Measurements from ENCODE around the gene GLUD1.
"Not testable (repeated sequence)": the region's sequence is repeated elsewhere in the genome, so short reads cannot be mapped to it uniquely, and the experiment has no call there.

GLUD1 gene

DNA sequence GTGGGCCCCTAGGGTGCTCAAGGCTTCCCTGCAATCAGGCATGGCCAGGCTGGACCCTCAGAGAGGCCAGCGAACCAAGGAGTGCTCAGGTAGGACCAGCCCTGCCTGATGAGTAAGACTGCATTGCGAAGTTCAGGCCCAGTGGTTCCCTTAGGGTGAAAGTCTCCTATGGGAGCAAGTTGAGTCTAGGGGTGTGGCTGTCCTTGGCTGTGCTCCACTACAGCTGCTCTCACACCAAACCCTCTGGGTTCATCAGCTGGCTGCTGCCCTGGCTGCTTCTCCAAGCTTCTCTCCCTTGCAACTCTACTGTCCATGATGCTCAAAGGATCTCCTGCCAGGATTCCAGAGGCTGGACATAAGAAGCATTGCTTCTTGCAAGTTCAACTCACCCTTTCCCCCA lies 55.9 kb downstream of the GLUD1 start:
- no peak for DNase-seq

DNA sequence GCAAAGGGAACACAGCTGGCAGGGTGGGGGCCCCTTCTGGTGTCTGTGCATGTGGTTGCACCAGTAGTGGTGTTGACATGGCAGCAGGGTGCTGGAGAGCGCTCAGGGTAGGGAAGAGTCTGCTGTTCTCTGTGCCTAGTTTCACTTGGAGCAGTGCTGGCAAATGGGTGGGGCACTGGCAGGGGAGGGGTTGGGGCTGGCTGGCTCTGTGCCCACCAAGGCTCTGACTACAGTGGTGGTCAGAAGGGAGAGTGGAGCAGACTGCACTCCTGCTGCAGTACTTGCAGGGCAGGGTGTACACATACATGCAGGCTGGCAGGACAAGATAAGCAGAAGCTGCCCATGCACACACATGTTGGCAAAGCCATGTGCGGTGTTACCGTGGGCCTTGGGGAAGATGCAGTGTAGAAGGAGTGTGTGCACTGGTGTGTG lies 56.3 kb downstream of the GLUD1 start:
- no peak for DNase-seq

DNA sequence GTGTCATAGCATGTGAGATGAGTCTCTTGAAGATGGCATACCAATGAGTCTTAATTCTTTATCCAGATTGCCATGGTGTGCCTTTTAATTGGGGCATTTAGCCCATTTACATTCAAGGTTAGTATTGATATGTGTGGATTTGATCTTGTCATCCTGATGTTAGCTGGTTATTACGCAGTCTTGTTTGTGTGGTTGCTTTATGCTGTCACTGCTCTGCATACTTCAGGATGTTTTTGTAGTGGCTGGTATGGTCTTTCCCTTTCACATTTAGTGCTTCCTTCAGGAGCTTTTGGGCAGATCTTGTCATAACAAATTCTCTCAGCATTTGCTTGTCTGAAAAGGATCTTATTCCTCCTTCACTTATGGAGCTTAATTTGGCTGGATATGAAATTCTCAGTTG lies 58.0 kb downstream of the GLUD1 start:
- DNase-seq, result no peak

DNA sequence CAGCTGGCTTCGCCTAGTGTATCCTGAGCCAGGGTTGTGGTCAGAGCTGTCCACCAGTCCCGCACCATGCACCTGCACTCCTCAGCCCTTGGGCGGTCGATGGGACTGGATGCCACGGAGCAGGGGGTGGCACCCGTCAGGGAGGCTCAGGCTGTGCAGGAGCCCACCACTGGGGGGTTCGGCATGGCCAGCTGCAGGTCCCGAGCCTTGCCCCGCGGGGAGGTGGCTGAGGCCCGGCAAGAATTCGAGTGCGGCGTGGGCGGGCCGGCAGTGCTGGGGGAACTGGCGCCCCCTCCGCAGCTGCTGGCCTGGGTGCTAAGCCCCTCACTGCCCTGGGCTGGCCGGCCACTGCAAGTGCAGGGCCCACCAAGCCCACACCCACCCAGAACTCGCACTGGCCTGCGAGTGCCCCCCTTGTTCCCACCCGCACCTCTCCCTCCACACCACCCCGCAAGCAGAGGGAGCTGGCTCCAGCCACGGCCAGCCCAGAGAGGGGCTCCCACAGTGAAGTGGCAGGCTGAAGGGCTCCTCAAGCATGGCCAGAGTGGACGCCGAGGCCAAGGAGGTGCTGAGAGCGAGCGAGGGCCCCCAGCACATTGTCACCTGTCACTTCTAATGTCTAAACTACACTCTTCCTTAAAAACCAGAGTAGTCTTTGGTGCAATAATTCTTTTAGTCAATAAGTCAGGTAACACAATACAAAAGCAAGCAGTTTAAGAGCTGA lies 63.6 kb downstream of the GLUD1 start:
- DNase-seq, result no peak

DNA sequence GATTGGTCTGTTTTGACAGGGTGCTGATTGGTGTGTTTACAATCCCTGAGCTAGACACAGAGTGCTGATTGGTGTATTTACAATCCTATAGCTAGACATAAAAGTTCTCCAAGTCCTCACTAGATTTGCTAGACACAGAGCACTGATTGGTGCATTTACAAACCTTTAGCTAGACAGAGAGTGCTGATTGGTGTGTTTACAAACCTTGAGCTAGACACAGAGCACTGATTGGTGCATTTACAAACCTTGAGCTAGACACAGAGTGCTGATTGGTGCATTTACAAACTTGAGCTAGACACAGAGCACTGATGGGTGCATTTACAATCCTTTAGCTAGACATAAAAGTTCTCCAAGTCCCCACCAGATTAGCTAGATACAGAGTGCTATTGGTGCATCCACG lies 64.2 kb downstream of the GLUD1 start:
- DNase-seq, result not testable (repeated sequence)

DNA sequence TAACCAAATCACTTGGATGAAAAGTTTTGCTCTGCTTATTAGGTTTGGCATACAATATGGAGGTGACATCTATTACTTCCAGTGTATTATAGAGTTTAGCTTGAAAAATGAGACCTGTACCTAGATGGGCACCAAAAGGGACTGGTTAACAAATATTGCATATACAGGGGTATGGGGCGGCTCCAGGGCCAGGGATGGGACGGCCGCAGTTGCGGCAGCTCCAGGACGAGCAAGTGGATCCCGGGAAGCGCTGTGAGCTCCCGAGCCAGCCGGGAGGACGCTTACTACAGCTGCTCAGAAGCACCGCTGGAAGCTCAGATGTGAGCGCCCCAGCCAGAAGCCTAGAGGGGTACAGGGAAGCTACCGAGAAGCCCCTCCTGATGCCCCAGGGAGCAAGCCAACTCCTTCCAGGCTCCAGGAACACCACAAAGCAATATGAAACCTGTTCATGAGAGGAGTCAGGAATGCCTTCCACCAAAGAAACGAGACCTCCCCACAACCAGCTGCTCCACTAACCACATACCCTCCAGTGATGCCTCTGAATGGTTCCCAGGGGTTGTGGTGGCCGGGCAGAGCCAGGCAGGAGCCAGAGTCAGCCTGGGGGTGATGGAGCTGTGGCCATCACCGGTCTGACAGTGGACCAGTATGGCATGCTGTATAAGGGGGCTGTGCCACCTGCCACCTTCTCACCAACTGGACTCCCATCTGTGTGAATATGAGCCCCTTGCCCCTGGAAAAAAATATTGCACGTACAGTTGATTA lies 67.7 kb downstream of the GLUD1 start:
- DNase-seq, result not testable (repeated sequence)

DNA sequence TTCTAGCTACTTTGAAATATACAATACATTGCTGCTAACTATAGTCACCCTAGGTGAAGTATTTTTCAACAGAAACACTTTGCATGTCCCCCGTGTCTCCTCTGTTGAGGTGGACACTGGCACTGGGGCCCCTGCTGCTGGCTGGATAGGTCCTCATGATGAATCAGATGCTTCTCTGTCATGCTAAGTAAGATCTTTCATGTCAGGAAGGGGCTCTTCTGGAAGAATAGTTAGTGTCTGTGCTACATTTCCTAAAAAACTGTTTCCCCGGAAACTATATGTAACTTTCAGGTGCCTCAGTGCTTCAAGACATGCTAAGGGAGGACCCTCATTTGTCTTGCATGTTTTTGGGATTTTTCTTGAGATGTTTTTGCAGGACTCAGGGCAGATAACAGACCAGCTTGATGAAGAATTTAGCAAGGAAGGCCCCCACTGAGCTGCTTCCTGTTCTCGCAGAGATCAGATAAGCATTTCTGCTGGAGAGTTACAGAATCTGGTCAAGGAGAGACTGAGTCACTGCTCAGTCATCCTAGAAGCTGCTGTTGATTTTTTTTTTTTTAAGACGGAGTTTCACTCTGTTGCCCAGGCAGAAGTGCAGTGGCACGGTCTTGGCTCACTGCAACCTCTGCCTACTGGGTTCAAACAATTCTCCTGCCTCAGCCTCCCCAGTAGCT lies 69.2 kb downstream of the GLUD1 start:
- DNase-seq, result not testable (repeated sequence)

DNA sequence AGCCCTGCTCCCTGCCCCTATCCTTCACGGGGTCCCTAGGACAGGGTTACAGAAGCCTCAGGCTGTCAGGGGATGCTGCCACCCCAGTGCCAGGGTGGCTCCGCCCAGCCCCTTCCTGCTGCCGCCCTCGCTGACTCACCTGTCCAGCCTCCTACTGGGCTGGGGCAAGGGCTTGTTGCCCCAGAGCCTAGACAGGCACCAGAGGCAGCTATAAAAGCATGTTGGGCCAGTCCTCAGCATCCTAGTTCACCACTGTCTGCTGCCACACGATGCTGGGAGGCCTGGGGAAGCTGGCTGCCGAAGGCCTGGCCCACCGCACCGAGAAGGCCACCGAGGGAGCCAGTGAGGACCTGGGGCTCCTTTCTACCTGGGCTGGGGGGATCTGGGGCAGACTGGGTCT lies 74.6 kb downstream of the GLUD1 start, which contains the start of gene FAM25A:
Gene FAM25A (plus strand): TSS at position 239 of the 400 bp plus-strand sequence. CDS start 31 bp downstream, at position 270.
- DNase-seq, result not testable (repeated sequence)

DNA sequence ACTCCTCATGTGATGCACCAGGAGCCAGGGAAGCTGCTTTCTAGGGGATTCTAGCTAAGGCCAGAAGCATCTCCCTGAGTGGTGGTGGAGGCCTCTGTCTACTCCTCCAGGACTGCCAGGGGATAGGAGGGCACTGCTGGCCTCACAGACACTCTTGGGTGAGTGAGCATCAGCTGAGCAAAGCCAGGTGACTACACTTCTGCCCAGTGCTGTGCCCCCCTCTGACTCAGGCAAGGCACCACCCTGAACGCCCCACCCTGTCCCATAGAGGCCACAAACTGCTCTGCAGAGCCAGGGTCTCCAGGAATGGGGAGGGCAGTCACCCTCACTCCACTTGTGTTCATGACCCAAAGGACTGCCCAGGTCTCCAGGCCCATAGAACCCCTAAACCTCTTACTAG lies 75.1 kb downstream of the GLUD1 start:
- not testable (repeated sequence) for DNase-seq

DNA sequence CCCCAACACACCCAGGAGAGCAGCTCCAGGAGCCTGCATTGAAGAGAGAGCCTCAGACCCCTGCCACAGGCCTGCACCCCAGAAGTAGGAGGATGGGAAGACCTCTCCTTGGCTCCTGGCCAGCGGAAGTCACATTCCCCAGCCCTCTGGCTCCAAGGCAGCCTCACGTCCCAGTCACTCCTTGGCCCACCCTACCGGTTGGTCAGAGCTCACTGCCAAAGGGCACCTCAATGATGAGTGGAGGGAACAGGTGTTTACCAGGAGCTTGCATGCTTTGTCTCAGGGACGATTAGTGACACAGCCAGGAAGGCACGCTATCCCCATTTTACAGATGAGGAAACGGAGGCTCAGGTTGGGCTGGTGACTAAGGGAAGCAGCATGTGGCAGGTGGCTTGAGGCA lies 75.6 kb downstream of the GLUD1 start:
- not testable (repeated sequence) for DNase-seq

DNA sequence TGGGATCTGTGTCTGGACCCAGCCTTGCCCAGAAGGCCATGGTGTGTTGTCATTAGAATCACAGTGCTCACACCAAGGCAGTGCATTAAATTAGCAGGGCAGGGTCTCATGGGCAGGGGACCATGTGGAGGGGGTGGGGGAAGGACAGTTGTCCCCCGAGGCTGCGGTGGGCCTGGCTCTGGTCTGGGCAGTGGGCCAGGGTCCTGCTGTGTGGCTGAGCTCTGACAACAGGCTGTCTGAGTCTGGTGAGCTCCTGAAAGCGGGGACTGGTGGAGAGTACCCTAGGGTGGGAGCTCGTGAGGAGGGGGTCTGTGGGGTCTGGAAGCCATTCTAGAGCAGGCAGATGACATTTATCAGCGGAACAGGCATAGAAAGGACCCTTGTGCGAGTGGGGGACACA lies 76.5 kb downstream of the GLUD1 start:
- DNase-seq, result not testable (repeated sequence)

DNA sequence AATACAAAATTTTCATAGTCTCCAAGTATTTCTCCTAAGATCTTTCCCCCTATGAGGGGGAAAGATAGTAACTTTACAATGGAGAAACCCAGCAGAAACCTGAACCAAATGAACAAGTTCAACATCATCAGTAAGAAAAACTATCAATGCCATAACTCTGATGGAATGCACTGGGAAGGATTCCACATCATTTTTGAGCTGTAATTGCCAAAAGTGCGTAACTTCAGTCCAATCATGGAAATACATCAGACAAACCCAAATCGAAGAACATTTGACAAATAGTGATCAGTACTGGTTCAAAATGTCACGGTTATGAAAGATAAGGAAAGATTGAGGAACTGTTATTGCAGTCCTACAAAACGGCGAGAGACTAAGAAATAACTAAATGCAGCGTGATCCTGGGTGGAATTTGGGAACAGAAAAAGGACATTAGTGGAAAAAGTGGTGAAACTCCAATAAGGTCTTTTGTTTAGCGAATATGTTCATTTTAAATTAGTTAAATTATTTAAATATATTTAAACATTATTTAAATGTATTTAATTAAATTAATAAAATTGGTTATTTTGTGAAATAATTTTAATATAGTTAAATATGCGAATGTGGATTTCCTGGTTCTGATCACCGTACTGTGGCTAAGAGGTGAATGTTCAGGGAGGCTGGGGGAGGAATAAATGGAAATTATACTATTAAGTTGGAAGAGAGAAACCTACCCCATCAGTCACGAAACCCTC lies 79.5 kb downstream of the GLUD1 start:
- DNase-seq, result not testable (repeated sequence)

DNA sequence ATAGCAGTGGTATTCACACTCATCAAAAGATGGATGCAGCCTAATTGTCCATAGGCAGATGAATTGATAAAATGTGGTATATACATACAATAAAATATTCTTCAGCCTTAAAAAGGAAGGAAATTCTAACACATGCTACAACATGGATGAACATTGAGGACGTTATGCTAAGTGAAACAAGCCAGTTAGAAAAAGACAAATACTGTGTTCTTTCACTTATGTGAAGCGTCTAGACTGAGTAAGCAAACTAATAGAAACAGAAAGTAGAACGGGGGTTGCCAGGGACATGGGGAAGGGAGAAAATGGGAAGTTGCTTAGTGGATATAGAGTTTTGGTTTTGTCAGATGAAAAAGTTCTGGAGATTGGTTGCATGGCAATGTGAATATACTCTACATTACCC lies 81.1 kb downstream of the GLUD1 start:
- DNase-seq, result not testable (repeated sequence)

DNA sequence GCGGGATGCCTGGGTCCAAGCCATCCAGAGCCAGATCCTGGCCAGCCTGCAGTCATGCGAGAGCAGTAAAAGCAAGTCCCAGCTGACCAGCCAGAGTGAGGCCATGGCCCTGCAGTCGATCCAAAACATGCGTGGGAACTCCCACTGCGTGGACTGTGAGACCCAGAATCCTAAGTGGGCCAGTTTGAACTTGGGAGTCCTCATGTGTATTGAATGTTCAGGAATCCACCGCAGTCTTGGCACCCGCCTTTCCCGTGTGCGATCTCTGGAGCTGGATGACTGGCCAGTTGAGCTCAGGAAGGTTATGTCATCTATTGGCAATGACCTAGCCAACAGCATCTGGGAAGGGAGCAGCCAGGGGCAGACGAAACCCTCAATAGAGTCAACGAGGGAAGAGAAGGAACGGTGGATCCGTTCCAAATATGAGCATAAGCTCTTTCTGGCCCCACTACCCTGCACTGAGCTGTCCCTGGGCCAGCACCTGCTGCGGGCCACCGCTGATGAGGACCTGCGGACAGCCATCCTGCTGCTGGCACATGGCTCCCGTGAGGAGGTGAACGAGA lies 85.4 kb downstream of the GLUD1 start:
- DNase-seq, result not testable (repeated sequence)

DNA sequence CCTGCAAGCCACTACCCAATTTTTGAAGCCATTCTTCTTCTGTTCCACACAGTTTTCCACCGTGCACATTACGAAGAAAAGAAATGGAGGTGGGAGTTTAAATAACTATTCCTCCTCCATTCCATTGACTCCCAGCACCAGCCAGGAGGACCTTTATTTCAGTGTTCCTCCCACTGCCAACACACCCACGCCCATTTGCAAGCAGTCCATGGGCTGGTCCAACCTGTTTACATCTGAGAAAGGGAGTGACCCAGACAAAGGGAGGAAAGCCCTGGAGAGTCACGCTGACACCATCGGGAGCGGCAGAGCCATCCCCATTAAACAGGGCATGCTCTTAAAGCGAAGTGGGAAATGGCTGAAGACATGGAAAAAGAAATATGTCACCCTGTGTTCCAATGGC lies 86.3 kb downstream of the GLUD1 start:
- not testable (repeated sequence) for DNase-seq

DNA sequence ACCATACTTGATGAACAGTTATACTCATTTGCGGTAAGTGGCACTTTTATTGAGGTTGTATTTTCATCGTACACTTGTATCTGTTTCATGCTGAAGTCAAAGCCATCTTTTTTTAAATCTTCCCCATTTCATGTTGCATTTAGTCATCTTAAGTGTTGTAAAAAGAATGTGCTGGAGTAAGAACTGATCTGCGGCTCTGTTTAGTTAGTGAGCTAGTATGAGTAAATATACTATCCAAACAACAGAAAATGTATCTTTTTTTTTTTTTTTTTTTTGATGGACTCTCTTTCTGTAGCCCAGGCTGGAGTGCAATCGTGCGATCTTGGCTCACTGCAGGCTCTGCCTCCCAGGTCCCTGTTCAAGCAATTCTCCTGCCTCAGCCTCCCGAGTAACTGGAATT lies 87.0 kb downstream of the GLUD1 start:
- DNase-seq, result not testable (repeated sequence)

DNA sequence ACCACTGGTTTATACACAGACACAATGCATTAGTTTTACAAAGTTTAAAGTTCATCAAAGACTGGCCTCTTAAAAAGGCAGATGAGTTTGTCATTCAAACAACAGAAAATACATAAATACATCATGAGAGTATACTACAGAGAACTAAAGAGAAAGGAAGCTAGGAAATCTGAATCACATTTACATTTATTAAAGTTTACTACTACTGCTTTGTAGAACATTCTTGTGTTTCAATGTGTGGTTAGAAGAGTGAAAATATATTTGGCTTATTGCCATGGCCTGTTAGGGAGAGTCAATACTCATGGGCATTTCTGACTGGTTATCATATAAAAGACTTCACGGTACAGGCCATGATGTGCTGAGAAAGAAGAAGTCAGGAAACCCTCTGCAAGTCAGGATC lies 87.5 kb downstream of the GLUD1 start:
- not testable (repeated sequence) for DNase-seq

DNA sequence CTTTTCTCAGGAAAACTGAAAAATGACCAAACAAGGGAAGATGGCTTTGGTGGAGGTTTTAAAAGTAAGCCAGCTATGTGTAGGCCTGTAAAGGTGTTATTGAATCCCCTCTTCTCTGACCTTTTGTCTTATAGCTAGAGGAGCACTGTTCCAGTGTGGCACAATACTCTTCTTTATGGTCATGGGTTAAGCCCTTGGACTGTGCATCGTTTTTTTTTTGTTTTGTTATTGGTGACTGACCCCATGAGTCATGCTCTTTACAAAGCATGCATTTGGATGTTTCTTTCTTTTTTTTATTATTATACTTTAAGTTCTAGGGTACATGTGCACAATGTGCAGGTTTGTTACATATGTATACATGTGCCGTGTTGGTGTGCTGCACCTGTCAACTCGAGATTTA lies 94.2 kb downstream of the GLUD1 start:
- no peak for DNase-seq
